Measurements from ENCODE around the gene C16orf96.

DNA sequence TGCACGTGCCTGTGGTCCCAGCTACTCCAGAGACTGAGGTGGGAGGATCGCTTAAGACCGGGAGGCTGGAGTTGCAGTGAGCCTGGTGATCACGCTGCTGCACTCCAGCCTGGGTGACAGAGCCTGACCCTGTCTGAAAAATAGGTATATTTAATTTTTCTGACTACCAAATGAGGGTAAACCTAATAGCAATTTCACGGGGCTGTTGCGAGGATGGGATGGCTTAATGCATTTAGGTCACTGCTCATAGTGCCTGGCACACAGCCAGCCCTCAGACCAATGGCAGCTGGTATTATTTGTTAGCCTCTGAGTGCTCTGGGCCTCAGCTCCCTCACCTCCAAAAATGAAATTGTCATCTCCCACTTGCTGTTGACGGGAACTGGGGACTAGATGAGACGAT, 11.7 kb upstream of the C16orf96 start:
- TF ChIP-seq, protein P1, sequence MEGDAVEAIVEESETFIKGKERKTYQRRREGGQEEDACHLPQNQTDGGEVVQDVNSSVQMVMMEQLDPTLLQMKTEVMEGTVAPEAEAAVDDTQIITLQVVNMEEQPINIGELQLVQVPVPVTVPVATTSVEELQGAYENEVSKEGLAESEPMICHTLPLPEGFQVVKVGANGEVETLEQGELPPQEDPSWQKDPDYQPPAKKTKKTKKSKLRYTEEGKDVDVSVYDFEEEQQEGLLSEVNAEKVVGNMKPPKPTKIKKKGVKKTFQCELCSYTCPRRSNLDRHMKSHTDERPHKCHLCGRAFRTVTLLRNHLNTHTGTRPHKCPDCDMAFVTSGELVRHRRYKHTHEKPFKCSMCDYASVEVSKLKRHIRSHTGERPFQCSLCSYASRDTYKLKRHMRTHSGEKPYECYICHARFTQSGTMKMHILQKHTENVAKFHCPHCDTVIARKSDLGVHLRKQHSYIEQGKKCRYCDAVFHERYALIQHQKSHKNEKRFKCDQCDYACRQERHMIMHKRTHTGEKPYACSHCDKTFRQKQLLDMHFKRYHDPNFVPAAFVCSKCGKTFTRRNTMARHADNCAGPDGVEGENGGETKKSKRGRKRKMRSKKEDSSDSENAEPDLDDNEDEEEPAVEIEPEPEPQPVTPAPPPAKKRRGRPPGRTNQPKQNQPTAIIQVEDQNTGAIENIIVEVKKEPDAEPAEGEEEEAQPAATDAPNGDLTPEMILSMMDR (IDR thresholded peaks at IDR 0.05): no peak
- no peak for TF ChIP-seq POLR2A (IDR thresholded peaks at IDR 0.05)
